Measurements from ENCODE around the gene CACNA1H.

Gene CACNA1H

DNA sequence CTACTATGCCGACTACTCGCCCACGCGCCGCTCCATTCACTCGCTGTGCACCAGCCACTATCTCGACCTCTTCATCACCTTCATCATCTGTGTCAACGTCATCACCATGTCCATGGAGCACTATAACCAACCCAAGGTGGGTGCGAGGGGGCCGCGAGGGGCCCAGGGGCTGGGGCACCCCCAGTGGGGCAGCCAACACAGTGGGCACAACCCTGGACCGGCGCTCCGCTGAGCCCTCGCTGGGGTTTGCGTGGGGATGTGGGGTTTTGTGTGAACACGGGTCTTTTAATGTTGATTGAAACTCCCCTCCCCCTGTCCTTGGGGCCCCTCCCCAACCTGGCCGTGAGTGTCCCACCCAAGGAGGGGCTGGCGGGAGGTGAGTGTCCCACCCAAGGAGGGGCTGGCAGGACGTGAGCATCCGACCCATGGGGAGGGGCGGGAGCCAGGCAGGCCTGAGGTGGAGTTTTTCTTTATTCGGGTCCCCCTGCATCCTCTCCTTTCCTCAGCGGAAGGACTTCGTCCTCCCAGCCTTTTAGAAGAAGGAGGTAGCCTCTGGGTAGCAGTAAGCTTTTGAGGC is 61.0 kb downstream of the CACNA1H start:
- FAIRE-seq: no peak
- no peak for DNase-seq (ENCODE audit: insufficient read length)

DNA sequence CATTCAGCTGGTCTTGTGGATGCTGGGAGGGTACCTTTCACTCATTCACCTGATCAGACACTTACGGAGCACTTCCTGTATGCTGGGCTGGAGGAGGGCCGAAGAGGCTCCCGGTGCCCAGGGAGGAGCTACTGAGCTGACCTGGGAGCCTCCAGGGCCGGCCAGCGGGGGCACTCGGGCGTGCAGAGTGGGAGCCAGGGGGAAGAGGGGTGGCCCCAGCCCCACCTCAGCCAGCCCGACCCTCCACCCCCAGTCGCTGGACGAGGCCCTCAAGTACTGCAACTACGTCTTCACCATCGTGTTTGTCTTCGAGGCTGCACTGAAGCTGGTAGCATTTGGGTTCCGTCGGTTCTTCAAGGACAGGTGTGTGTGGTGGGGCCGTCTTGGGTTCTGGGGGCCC is 61.8 kb downstream of the CACNA1H start:
- no peak for TF ChIP-seq TAF1 (IDR thresholded peaks at IDR 0.05; ENCODE audit: borderline replicate concordance, low read depth, low read length)
- no peak for TF ChIP-seq POLR2A (IDR thresholded peaks at IDR 0.05; ENCODE audit: low read depth, low read length)
- no peak for TF ChIP-seq POLR2AphosphoS5 (IDR thresholded peaks at IDR 0.05; ENCODE audit: low read depth, low read length)
- FAIRE-seq: no peak
- no peak for DNase-seq (ENCODE audit: insufficient read length)

More for the DNA sequence above, 61.0 kb downstream of the CACNA1H start:
- TF ChIP-seq POLR2AphosphoS5 (IDR thresholded peaks at IDR 0.05; ENCODE audit: low read depth, low read length) (no peak), POLR2A (IDR thresholded peaks at IDR 0.05; ENCODE audit: low read depth, low read length) (no peak), TAF1 (IDR thresholded peaks at IDR 0.05; ENCODE audit: borderline replicate concordance, low read depth, low read length) (no peak)

DNA sequence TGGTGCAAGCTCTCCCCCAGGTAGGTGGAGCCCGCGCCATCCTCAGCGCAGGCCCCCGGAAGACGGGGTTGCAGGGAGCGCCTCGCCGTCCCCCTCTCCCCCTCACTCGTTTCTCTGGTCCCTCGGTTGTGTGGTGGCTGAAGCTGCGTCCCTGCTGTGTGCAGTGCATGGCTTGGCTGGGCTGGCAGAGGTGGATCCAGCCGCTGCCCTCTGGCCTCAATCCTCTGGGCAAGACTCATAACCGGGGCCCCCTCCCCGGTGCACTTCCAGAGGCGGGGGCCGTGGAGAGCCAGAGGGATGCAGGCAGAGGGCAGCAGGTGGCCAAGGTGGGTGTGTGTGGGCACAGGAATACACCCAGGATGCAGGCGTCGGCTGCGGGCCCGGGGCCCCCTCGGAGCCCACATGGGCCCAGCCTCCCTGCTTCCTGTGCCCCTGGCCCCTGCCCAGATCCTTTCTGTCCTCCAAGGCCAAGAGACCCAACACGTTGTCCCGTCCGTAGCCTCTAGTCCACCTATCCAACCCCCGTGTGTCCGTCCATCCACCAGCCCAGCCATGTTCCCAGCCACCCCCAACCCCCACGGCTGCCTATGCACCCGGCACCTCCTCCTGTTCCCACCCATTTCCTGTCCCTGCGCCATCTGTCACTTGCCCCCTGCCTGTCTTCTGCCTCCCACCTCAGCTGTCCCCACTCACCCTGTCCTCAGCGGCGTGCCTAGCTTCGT is 62.8 kb downstream of the CACNA1H start:
- FAIRE-seq (no peak), DNase-seq (ENCODE audit: insufficient read length) (no peak)
- TF ChIP-seq TAF1 (IDR thresholded peaks at IDR 0.05; ENCODE audit: borderline replicate concordance, low read depth, low read length) (no peak), POLR2A (IDR thresholded peaks at IDR 0.05; ENCODE audit: low read depth, low read length) (no peak), POLR2AphosphoS5 (IDR thresholded peaks at IDR 0.05; ENCODE audit: low read depth, low read length) (no peak)

DNA sequence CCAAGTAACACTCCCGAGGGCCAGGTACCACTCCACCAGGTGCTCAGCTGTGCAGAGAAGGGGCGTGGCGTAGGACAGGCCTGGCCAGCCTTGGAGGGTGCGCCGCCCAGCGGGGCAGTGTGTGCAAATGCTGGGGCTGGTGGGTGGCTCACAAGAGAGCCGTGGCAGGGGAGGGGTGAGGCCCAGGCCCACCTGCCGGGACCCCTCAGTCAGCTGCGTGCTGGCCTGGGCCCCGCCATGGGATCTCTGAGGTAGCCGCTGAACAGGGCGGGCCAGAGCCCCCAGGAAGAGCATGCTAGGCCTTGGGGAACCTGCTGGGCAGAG is 63.4 kb downstream of the CACNA1H start:
- no peak for FAIRE-seq
- TF ChIP-seq TAF1 (IDR thresholded peaks at IDR 0.05; ENCODE audit: borderline replicate concordance, low read depth, low read length) (no peak), POLR2AphosphoS5 (IDR thresholded peaks at IDR 0.05; ENCODE audit: low read depth, low read length) (no peak), POLR2A (IDR thresholded peaks at IDR 0.05; ENCODE audit: low read depth, low read length) (no peak)

DNA sequence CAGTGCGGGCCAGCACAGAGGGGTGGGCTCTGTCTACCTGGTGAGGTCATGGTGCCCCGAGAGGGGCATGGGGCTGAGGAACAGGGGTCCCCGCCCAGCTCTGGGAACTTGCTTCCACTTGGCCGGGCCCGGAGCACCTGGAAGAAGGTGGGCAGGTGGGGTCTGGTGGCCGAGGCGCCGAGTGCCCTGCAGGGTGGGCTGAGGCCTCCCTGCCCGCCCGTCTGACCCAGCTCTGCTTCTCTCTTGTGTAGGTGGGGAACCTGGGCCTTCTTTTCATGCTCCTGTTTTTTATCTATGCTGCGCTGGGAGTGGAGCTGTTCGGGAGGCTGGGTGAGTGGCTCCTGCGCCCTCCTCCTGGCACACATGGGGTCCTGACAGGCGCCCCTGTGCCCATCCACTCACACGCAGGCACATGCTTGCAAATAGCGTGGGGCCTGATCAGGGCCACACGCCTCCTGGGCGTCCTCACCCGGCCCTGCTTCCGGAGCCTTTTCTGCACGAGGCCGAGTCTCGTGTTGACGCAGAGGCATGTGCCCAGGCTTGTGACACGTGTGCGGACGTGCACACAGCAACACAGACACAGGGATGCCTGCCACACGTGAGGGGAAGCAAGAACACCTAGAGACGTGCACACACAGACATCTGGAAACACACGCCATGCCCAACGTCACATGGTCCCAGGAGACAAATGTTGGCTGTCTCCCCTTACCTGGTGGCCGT is 63.9 kb downstream of the CACNA1H start:
- no peak for TF ChIP-seq POLR2A (IDR thresholded peaks at IDR 0.05; ENCODE audit: low read depth, low read length)
- no peak for TF ChIP-seq POLR2AphosphoS5 (IDR thresholded peaks at IDR 0.05; ENCODE audit: low read depth, low read length)
- TF ChIP-seq TAF1 (IDR thresholded peaks at IDR 0.05; ENCODE audit: borderline replicate concordance, low read depth, low read length): no peak

More for the DNA sequence above, 63.4 kb downstream of the CACNA1H start:
- no peak for DNase-seq (ENCODE audit: insufficient read length)

DNA sequence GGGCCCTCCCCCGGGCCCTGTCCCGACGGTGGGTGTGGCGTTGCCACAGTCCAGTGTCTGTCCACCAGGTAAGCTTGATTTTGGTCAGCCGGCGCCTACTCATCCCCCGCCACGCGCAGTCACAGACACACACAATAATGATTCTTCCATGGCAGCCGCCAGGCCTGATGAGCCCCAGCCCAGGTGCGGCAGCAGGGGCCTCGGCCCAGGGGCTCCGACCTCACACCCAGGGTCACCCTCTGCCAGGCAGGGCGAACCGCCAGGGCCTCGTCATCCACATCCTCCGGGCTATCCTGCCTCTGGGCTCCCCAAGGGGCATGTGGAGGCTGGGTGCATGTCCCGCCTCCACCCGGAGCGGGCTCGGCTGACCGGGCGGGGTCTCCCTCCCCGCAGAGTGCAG is 64.6 kb downstream of the CACNA1H start:
- no peak for FAIRE-seq
- no peak for DNase-seq (ENCODE audit: insufficient read length)
- TF ChIP-seq POLR2A (IDR thresholded peaks at IDR 0.05; ENCODE audit: low read depth, low read length) (no peak), TAF1 (IDR thresholded peaks at IDR 0.05; ENCODE audit: borderline replicate concordance, low read depth, low read length) (no peak), POLR2AphosphoS5 (IDR thresholded peaks at IDR 0.05; ENCODE audit: low read depth, low read length) (no peak)

More for the DNA sequence above, 63.9 kb downstream of the CACNA1H start:
- DNase-seq (ENCODE audit: insufficient read length) (no peak), FAIRE-seq (no peak)

DNA sequence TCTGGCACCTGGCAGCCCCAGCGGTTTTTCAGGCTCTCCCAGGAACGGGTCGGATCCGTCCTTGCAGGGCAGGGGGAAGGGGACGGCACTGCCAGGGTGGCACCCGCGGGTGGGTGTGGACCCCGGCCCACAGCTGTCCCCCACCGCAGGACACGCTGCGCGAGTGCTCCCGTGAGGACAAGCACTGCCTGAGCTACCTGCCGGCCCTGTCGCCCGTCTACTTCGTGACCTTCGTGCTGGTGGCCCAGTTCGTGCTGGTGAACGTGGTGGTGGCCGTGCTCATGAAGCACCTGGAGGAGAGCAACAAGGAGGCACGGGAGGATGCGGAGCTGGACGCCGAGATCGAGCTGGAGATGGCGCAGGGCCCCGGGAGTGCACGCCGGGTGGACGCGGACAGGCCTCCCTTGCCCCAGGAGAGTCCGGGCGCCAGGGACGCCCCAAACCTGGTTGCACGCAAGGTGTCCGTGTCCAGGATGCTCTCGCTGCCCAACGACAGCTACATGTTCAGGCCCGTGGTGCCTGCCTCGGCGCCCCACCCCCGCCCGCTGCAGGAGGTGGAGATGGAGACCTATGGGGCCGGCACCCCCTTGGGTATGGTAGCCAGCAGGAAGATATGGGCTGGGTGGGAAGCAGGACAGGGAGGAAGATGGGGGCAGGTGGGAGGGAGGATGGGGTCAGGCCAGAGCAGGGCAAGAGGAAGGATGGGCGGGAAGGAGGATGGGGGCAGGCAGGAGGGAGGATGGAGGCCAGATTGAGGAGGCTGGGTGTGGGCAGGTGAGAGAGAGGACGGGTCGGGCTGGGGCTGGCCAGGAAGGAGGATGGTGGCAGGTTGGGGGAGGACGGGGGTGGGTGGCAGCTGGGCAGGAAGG is 65.4 kb downstream of the CACNA1H start:
- TF ChIP-seq POLR2A (IDR thresholded peaks at IDR 0.05; ENCODE audit: low read depth, low read length) (no peak), POLR2AphosphoS5 (IDR thresholded peaks at IDR 0.05; ENCODE audit: low read depth, low read length) (no peak), TAF1 (IDR thresholded peaks at IDR 0.05; ENCODE audit: borderline replicate concordance, low read depth, low read length) (no peak)
- no peak for FAIRE-seq
- no peak for DNase-seq (ENCODE audit: insufficient read length)

DNA sequence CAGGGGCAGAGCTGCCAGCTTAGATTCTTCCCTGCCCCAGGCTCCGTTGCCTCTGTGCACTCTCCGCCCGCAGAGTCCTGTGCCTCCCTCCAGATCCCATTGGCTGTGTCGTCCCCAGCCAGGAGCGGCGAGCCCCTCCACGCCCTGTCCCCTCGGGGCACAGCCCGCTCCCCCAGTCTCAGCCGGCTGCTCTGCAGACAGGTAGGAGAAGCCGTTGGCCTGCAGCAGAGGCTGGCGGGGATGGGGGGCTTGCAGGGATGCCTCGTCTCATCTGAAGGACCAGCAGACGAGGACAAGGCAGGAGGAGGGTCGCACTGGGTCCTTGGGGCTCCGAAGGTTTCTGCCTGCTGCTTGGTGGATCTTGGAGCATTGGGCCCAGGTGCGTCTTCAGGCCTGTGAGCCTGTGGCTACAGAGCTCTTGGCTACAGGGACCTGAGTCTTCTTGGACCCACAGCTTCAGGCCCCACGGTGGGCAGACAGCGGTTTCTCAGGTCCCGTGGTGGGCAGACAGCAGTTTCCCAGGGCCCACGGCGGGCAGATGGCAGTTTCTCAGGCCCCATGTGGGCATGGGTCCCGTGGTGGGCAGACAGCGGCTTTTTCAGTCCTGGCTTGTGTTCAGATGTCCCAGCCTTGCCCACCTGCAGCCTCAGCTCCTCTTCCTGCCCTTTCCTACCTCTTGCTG is 66.2 kb downstream of the CACNA1H start:
- DNase-seq (ENCODE audit: insufficient read length) (no peak), FAIRE-seq (no peak)
- TF ChIP-seq POLR2AphosphoS5 (IDR thresholded peaks at IDR 0.05; ENCODE audit: low read depth, low read length) (no peak), POLR2A (IDR thresholded peaks at IDR 0.05; ENCODE audit: low read depth, low read length) (no peak), TAF1 (IDR thresholded peaks at IDR 0.05; ENCODE audit: borderline replicate concordance, low read depth, low read length) (no peak)

DNA sequence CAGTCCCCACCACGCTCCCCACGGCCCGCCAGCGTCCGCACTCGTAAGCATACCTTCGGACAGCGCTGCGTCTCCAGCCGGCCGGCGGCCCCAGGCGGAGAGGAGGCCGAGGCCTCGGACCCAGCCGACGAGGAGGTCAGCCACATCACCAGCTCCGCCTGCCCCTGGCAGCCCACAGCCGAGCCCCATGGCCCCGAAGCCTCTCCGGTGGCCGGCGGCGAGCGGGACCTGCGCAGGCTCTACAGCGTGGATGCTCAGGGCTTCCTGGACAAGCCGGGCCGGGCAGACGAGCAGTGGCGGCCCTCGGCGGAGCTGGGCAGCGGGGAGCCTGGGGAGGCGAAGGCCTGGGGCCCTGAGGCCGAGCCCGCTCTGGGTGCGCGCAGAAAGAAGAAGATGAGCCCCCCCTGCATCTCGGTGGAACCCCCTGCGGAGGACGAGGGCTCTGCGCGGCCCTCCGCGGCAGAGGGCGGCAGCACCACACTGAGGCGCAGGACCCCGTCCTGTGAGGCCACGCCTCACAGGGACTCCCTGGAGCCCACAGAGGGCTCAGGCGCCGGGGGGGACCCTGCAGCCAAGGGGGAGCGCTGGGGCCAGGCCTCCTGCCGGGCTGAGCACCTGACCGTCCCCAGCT is 67.3 kb downstream of the CACNA1H start:
- FAIRE-seq: no peak
- no peak for TF ChIP-seq POLR2AphosphoS5 (IDR thresholded peaks at IDR 0.05; ENCODE audit: low read depth, low read length)
- TF ChIP-seq POLR2A (IDR thresholded peaks at IDR 0.05; ENCODE audit: low read depth, low read length): no peak
- no peak for TF ChIP-seq TAF1 (IDR thresholded peaks at IDR 0.05; ENCODE audit: borderline replicate concordance, low read depth, low read length)
- DNase-seq (ENCODE audit: insufficient read length): no peak
